Psoas muscle (tissue), 8 donors: Measurements from ENCODE around the gene FRMPD3. TPM values are rescaled to one million over a fixed set of nuclear protein-coding genes. Genes with fewer than 3 reads are reported as not detected.

ENCODE experiments used
- ATAC-seq, 4 donors: fragments of 200-7000 bp; cut with Tn5 transposase; one replicate each; pipeline ENCODE4 v1.9.1; 2020; ENCODE audit warnings: moderate library complexity in 3 of 4, mild to moderate bottlenecking in 2 of 4
- DNase-seq, 2 donors: peaks; one replicate each; pipeline ENCODE4 v3.0.0-alpha.2; 2020
- H3K27ac ChIP-seq: fragments of 200-600 bp; one replicate; pipeline ENCODE4 v1.8.0; 2022
- H3K27me3 ChIP-seq, 3 donors: fragments of 200-600 bp in 1 of 3; one replicate each; pipeline versions ENCODE4 v1.6.1 to v1.8.0; 2013 to 2022; ENCODE audit warnings: low read length in 2 of 3, mild to moderate bottlenecking in 2 of 3, moderate library complexity in 1 of 3; ENCODE audit not compliant: insufficient read depth in 3 of 3
- H3K36me3 ChIP-seq, 2 donors: fragments of 200-600 bp in 1 of 2; one replicate each; pipeline versions ENCODE4 v1.6.1 to v1.8.0; 2013 to 2022; ENCODE audit warnings: low read depth in 1 of 2, mild to moderate bottlenecking in 1 of 2, moderate library complexity in 1 of 2; ENCODE audit not compliant: insufficient read depth in 1 of 2
- H3K4me1 ChIP-seq: fragments of 200-600 bp; one replicate; pipeline ENCODE4 v1.8.0; 2022
- H3K4me3 ChIP-seq: fragments of 200-600 bp; one replicate; pipeline ENCODE4 v1.8.0; 2022; ENCODE audit warnings: mild to moderate bottlenecking
- H3K9me3 ChIP-seq: fragments of 200-600 bp; one replicate; pipeline ENCODE4 v1.8.0; 2022
- CTCF ChIP-seq: fragments of 200-600 bp; IDR thresholded peaks from one replicate; pipeline ENCODE4 v1.8.0; 2022; ENCODE audit warnings: antibody characterized with exemption
- WGBS, 3 donors: extraction: QIAGEN DNeasy Blood & Tissue Kit; methylation state at CpG; one replicate each; pipeline versions ENCODE4 v1.1.6 to v1.1.7; 2013; 5-methylcytosine and 5-hydroxymethylcytosine counted together
- intact Hi-C, 2 donors: fragments of 100-400 bp; cut with DNase I; formaldehyde crosslinking; loops; one replicate each; pipeline versions ENCODE4 v1.11.0 to v1.14.2; 2022
- polyA plus RNA-seq, 3 donors: library from polyadenylated mRNA; stranded (reverse); fragments of 200-250 nt; gene quantifications; one replicate each; pipeline ENCODE4 v1.2.3, GENCODE V29; 2013
- total RNA-seq, 4 donors: library from RNA; stranded (reverse); fragmentation: NEBNext Ultra II Directional in 2 of 4; extraction: Animal tissue kit (Norgen Biotek cat#: 25700) in 2 of 4; gene quantifications; one replicate each; pipeline versions ENCODE4 v1.2.1 to v1.2.4, GENCODE V29; 2021 to 2023
- donor health status: healthy with polysubstance abuse.
- donor health status: DM: no; HTN: no; CAD: no; lungs with moderate emphysema.
- donor health status: Bipolar disorder and iron deficiency.
- donor health status: healthy.
- donor health status: DM: yes; HTN: yes; CAD: no.
- donor health status: DM: no; HTN: no; CAD: no.
- donor health status: DM: no; HTN: no; CAD: no.
- donor health status: DM: yes; HTN: yes; CAD: no.

FRMPD3 gene
- total and polyA plus RNA-seq, 7 donors = 0.01 to 0.02 TPM; not detected in 5

- Histone ChIP-seq H3K27me3 (peaks cover 0 to 81% (median 0%) of the 10 kb centered on the region in 3 donors), H3K9me3 (no peaks in the 10 kb centered on the region), H3K27ac (no peak overlapping the region), H3K36me3 (no peaks in the 10 kb centered on the region), H3K4me3 (no peak overlapping the region), H3K4me1 (no peaks in the 10 kb centered on the region)
- intact Hi-C loops = no loop called here
- no peak for ATAC-seq
- TF ChIP-seq CTCF = no peak
- no peak for DNase-seq
Measured at GRCh38 chrX:107447642-107448041, 1.8 kb upstream of the FRMPD3 start.

- TF ChIP-seq CTCF = no peak
- Histone ChIP-seq H3K36me3 (no peaks in the 10 kb centered on the region), H3K4me1 (no peaks in the 10 kb centered on the region), H3K27me3 (peaks cover 0 to 86% (median 0%) of the 10 kb centered on the region in 3 donors), H3K9me3 (no peaks in the 10 kb centered on the region), H3K4me3 (peak overlapping the region; percentile 49), H3K27ac (no peak overlapping the region)
- ATAC-seq (no peak), DNase-seq (no peak)
- intact Hi-C loops = no loop called here
- 32 to 38% (median 38%) methylated on average over 6 of the region's 6 CpGs for WGBS, 3 donors
Measured at GRCh38 chrX:107448625-107448997, 841 bp upstream of the FRMPD3 start.

- no peaks in the 10 kb centered on the region for H3K36me3 ChIP-seq
- ATAC-seq (no peak), DNase-seq (no peak)
- WGBS, 3 donors = 19 to 29% (median 25%) methylated on average over 17 to 19 of the region's 19 CpGs
- peaks cover 0 to 93% (median 0%) of the 10 kb centered on the region in 3 donors for H3K27me3 ChIP-seq
- H3K4me3 ChIP-seq = no peak overlapping the region
- H3K9me3 ChIP-seq = no peaks in the 10 kb centered on the region
- TF ChIP-seq CTCF = no peak
- intact Hi-C loops = no loop called here
- H3K27ac ChIP-seq = no peak overlapping the region
- no peaks in the 10 kb centered on the region for H3K4me1 ChIP-seq
Measured at GRCh38 chrX:107450823-107451509, 1.5 kb downstream of the FRMPD3 start.

- WGBS, 3 donors = 20 to 39% (median 26%) methylated on average over 4 to 11 of the region's 11 CpGs
- H3K27ac ChIP-seq = no peak overlapping the region
- intact Hi-C loops = no loop called here
- ATAC-seq (no peak), DNase-seq (no peak)
- no peak for TF ChIP-seq CTCF
- no peaks in the 10 kb centered on the region for H3K4me1 ChIP-seq
- H3K4me3 ChIP-seq = no peak overlapping the region
- peaks cover 0 to 93% (median 0%) of the 10 kb centered on the region in 3 donors for H3K27me3 ChIP-seq
- no peaks in the 10 kb centered on the region for H3K9me3 ChIP-seq
- H3K36me3 ChIP-seq = no peaks in the 10 kb centered on the region
Measured at GRCh38 chrX:107451731-107452130, 2.3 kb downstream of the FRMPD3 start.

- Histone ChIP-seq H3K36me3 (no peaks in the 10 kb centered on the region), H3K4me3 (no peak overlapping the region), H3K27ac (no peak overlapping the region), H3K27me3 (peaks cover 0 to 89% (median 0%) of the 10 kb centered on the region in 3 donors), H3K9me3 (no peaks in the 10 kb centered on the region), H3K4me1 (no peaks in the 10 kb centered on the region)
- no peak for ATAC-seq
- intact Hi-C loops = no loop called here
- no peak for TF ChIP-seq CTCF
- no peak for DNase-seq
- WGBS, 3 donors = 20 to 32% (median 26%) methylated on average over 4 to 6 of the region's 6 CpGs
Measured at GRCh38 chrX:107452581-107452980, 3.1 kb downstream of the FRMPD3 start.
